WERI-Rb-1 (cell line): ENCODE measurements around the gene DRC3.

Experiments
- DNase-seq: peaks from one replicate; pipeline ENCODE4 v3.0.0-alpha.2; 2020
- H3K27ac ChIP-seq: fragments of 250-450 bp; sonication (Bioruptor Pico); 2 replicates; pipeline ENCODE4 v1.5.1; 2020; ENCODE audit warnings: mild to moderate bottlenecking, moderate library complexity
- H3K27me3 ChIP-seq: fragments of 250-450 bp; sonication (Bioruptor Pico); 2 replicates; pipeline ENCODE4 v1.5.1; 2021; ENCODE audit warnings: mild to moderate bottlenecking, low read depth, moderate library complexity; ENCODE audit not compliant: insufficient read depth, severe bottlenecking
- H3K36me3 ChIP-seq: fragments of 250-450 bp; sonication (Bioruptor Pico); 2 replicates; pipeline ENCODE4 v1.5.1; 2020; ENCODE audit warnings: mild to moderate bottlenecking, moderate library complexity
- H3K4me3 ChIP-seq: 2 replicates; pipeline ENCODE4 v1.5.1; 2011; ENCODE audit warnings: low read depth, mild to moderate bottlenecking, control low read depth, low read length
- H3K9me3 ChIP-seq: fragments of 250-450 bp; sonication (Bioruptor Pico); 2 replicates; pipeline ENCODE4 v1.5.1; 2021; ENCODE audit warnings: mild to moderate bottlenecking, moderate library complexity; ENCODE audit not compliant: severe bottlenecking
- CTCF ChIP-seq: IDR thresholded peaks from 2 replicates; pipeline ENCODE4 v1.5.1; 2011; ENCODE audit warnings: low read depth, mild to moderate bottlenecking, control low read depth, inconsistent platforms, low read length

The DRC3 gene

GRCh38 chr17:18008496-18009268, 36.0 kb downstream of the DRC3 start:
- Histone ChIP-seq H3K27me3 (no peaks in the 10 kb centered on the region), H3K27ac (no peak overlapping the region), H3K9me3 (no peaks in the 10 kb centered on the region), H3K36me3 (no peaks in the 10 kb centered on the region), H3K4me3 (no peak overlapping the region)
- no peak for TF ChIP-seq CTCF
- DNase-seq, result no peak

- DNase-seq, result no peak
- Histone ChIP-seq H3K27ac (no peak overlapping the region), H3K9me3 (no peaks in the 10 kb centered on the region), H3K4me3 (no peak overlapping the region), H3K27me3 (no peaks in the 10 kb centered on the region), H3K36me3 (no peaks in the 10 kb centered on the region)
- TF ChIP-seq CTCF, result no peak
These were observed 37.2 kb downstream of the DRC3 start for GRCh38 chr17:18009609-18010420.

- TF ChIP-seq CTCF, result no peak
- no peaks in the 10 kb centered on the region for H3K27me3 ChIP-seq
- no peaks in the 10 kb centered on the region for H3K9me3 ChIP-seq
- no peaks in the 10 kb centered on the region for H3K36me3 ChIP-seq
- DNase-seq, result no peak
- no peak overlapping the region for H3K4me3 ChIP-seq
- H3K27ac ChIP-seq, result no peak overlapping the region
These were observed 38.6 kb downstream of the DRC3 start for GRCh38 chr17:18011286-18011685.

- Histone ChIP-seq H3K27me3 (no peaks in the 10 kb centered on the region), H3K4me3 (no peak overlapping the region), H3K36me3 (no peaks in the 10 kb centered on the region), H3K27ac (no peak overlapping the region), H3K9me3 (no peaks in the 10 kb centered on the region)
- TF ChIP-seq CTCF, result no peak
- no peak for DNase-seq
These were observed 41.3 kb downstream of the DRC3 start for GRCh38 chr17:18014006-18014405.

- Histone ChIP-seq H3K27ac (no peak overlapping the region), H3K4me3 (no peak overlapping the region), H3K27me3 (no peaks in the 10 kb centered on the region), H3K9me3 (no peaks in the 10 kb centered on the region), H3K36me3 (no peaks in the 10 kb centered on the region)
- no peak for TF ChIP-seq CTCF
- no peak for DNase-seq
These were observed 42.9 kb downstream of the DRC3 start for GRCh38 chr17:18015593-18015992.
